ENCODE results near the gene MZB1.
"Not testable (repeated sequence)": the region's sequence is repeated elsewhere in the genome, so short reads cannot be mapped to it uniquely, and the experiment has no call there.

MZB1 gene

GRCh38 chr5:139410121-139410992, 20.6 kb upstream of the MZB1 start:
- no peak for DNase-seq

GRCh38 chr5:139409116-139409515, 19.4 kb upstream of the MZB1 start:
- not testable (repeated sequence) for DNase-seq

- DNase-seq = no peak
Measured at GRCh38 chr5:139408191-139408590, 18.5 kb upstream of the MZB1 start.

GRCh38 chr5:139407517-139407916, 17.8 kb upstream of the MZB1 start:
- no peak for DNase-seq

DNA sequence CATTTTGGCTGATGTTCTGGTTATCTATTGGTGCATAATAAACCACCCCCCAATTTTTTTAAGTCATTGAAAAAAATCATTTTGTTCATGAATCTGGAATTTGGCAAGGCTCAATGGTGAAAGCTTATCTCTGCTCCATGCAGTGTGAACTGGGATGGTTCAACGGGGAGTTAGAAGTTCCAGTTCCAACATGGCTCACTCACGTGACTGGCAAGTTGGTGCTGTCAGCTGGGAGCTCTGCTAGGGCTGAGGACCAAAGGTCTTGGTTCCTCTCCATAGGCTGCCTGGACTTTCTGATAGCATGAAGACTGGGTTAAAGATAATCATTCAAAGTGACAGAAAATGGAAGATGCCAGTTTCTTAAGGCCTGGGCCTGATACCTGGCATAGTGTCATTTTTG, 17.2 kb upstream of the MZB1 start:
- DNase-seq = no peak

GRCh38 chr5:139404484-139404840, 14.7 kb upstream of the MZB1 start:
- DNase-seq = no peak

- peak; percentile 61 to 98 for DNase-seq
Measured at GRCh38 chr5:139403787-139404483, 14.2 kb upstream of the MZB1 start, which contains the start of gene SPATA24. SPATA24 (minus strand) TSS chr5:139404089; CDS start chr5:139404060, 29 bp downstream.

DNA sequence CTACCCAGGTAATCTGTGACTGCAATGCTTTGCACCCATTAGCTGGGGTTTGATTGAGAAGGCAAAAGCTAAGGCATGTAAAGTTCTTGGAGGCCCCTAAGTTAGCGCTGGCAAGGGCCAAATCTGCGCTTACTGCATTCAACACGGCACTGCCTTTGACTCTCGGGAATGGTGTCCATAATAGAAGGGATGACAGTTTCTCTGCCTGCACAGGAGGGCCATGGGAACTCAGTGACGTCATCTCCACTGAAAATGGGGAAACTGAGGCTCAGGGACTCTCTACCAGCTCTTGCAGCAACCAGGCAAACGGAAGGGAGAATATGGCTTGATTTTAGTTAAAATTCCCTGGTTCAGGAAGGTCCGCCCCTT, 13.7 kb upstream of the MZB1 start:
- DNase-seq = no peak

DNA sequence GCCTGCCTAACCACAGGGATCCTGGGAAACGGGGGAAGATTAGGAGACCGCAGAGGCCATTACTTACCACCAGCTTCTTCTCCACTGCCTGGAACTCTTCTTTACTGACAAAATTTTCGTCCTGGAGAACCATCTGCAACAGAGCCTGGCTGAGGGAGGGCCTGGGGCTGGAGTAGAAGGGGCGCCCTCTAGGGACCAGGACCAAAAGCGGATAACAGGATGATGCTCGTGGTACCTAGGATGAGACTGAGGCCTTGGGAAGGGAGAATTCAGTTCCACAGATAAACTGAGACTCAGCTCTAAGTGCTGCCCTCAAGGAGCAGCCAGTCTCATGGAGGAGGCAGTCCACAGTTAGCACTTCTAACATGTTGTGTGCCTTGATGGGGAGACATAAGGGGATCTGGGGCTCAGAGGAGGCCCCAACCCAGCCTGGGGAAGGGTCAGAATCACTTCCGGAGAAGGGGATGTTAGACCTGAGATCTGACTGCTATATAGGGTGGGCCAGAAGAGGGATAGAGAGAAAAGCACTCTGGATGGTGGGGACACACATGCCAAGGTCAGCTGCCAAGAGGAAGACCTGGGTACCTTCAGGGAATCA, 12.9 kb upstream of the MZB1 start:
- DNase-seq = no peak

- DNase-seq = no peak
Measured at GRCh38 chr5:139401546-139401945, 11.8 kb upstream of the MZB1 start.

DNA sequence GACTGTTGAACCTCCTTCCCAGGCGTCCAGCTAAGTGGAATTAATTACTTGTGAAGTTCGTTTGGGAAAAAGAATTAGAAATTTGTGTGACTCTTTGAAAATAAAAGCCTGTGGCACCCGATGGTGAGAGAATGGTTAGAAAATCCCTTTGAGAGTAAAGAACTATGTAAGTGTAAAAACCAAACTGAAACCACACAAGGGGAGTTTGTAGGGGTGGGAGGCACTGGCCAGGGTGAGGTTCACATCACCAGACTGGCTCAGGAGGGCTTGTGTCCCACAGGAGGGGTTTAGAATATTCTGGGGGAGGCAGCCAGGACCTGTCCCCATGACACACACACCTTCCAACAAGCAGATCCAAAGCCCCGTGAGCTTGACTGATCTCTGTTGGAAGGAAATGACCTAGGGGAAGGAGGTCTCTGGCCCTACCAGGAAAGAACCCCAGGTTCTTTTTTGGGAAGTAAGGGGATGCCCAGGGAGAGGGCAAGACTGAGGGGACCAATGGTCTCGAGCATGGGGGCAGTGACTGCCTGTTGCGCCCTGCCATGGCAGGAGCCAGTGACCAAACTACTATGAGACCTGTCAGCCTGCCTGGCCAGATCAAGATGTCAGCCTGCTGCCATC, 9.9 kb upstream of the MZB1 start:
- DNase-seq = no peak

- no peak for DNase-seq
Measured at GRCh38 chr5:139397921-139398320, 8.2 kb upstream of the MZB1 start.

GRCh38 chr5:139396691-139397090, 7.0 kb upstream of the MZB1 start:
- DNase-seq = no peak

DNA sequence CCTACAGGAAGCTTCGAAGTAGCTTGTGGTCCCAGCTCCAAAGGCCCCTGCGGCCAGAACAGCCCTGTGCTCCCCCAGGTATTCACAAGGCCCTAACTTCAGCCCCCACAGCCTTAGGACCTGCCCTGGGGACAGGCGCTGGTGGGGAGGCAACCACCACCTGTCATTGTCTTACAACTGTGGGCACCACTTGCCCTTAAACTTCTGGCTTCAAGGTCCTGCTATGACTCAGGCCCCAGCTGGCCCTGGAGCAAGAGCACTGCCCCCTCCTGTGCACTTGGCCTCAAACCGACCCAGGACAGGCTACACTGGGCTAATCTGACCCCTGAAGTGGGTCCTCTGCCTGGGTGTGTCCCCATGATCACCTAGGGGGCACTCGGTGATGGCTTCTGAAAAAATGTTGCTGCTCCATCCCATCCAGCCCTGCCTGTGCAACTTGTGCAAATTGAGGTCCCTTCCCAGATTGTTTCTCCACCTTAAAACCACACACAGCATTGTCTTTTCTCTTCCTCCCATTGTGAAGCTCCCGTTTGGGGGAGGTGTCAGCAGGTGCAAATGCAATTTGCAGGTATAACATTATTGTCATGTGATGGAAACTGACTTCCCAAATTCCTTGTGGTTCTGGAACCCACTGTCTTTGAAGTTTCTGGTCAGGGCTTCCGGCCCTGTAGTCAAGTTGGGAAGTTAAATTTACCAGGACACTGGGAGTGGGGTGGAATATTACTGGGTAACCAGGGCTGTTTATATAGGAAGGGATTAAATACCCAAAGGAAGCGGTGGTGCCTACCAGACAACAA, 6.3 kb upstream of the MZB1 start:
- no peak for DNase-seq

DNA sequence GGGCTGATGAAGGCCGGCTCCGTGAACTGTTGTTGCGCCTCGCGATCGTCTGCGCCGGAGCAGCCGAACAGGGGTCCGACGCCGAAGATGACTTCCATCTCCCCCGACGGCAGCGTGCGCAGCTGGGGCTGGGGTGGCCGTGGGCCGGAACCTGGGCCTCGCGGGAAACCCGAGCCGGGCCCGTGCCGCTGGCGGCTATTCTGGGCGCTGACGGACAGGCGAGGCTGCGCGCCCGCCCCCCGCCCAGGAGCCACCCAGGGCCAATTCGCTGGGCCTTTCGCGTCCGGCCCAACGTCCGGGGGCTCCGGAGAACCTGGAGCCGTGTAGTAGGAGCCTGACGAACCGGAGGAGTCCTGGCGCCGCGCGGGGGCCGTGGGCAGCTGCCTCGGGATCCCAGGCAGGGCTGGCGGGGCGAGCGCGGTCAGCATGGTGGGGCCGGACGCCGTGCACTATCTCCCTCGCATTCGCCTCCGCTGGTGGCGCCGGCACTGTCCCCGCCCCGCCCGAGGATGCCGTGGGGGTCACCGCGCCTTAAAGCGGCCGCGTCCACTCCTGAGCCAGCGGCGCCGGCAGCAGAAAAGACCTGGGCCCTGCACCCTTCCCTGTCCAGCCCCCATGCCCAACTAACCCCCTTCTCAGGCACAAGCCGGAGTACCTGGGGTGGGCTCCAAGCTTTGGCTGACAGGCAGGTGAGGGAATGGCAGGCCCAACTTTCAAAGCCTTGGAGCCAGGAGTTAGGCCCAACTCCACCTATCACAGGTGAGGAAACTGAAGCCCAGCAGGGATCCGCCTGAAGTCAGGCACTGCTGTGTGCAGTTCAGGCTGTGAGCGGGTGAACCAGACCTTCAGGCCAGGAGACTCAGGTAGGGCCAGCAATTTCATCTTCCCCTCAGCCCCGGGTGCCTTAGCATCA, 5.2 kb upstream of the MZB1 start, which contains the start of gene PROB1:
PROB1 (minus strand) TSS at position 451 of the 913 bp plus-strand sequence; CDS start at position 428, 23 bp downstream.
- DNase-seq = no peak

DNA sequence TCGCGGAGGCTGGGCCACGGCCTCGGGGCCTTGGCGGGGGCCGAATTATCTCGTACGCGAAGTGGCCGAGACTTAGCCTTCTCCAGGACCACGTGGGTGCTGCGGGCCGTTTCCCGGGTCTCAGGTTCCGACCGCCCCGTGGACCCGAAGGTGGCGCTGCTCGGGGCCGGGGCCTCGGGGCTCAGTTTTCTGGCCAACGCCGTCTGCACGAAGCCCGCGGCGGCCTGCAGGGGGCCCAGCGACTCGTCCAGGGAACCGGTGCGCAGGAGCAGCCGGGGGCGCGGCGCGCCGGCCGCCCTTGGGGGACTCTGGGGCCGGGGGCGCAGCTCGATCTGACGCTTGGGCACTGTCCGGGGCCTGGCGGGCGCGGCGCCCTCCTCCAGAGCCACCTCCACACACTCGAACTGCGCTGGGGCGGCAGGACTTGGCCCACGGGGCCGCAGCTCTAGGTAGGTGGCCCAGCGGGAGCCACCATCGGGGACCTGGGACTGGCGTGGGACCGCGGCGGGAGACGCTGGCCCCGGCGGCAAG, 4.5 kb upstream of the MZB1 start:
- DNase-seq = no peak

DNA sequence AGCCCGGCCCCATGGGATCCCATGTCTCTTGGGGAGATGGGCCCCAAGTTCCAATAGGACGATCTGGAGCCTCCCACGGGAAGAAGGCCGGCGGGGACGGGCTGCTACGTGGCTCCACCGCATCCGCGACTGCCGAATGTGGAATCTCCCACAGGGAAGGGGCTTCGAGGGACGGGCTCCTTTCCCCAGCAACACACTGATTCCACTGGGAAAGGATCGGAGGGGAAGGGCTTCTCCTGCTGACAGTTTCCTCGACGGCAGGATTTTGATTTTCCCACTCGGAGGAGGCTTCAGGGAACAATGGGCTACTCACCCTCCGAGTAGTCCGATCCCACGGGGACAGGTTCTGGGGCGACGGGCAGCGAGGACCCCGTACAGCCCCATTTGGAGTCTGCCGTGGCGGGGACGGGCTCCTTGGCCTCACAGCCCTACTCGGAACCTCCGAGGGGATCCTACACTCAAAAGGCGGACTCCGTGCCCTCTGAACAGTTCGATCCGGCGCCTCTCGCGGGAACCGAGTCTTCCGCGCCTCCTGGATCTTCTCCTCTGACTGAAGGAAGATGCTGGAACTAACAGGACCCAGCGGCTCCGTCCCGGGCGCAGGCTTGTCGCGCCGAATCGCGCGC, 3.9 kb upstream of the MZB1 start:
- DNase-seq = no peak

GRCh38 chr5:139392678-139393496, 3.2 kb upstream of the MZB1 start:
- no peak for DNase-seq

- DNase-seq = no peak
Measured at GRCh38 chr5:139392324-139392677, 2.6 kb upstream of the MZB1 start.

Data from cerebellar nuclear complex (tissue), 1 donor.